GM12878 (cell line): ENCODE results near the gene CCDC28B. TPM values are rescaled to one million over a fixed set of nuclear protein-coding genes. Genes with fewer than 3 reads are reported as not detected.

Experiments
- BACH1 ChIP-seq: fragments of 450-650 bp; IDR thresholded peaks from 2 replicates; pipeline ENCODE4 v1.6.1; 2017; ENCODE audit warnings: mild to moderate bottlenecking, borderline replicate concordance
- BHLHE40 ChIP-seq, 2 experiments: fragments of 450-650 bp in 1 of 2; IDR thresholded peaks; 2 replicates each; pipeline ENCODE4 v1.6.1; 2011 to 2017; ENCODE audit warnings: low read depth in 2 of 2, borderline replicate concordance in 1 of 2, improper control_type of control experiment in 1 of 2, low read length in 1 of 2, mild to moderate bottlenecking in 1 of 2
- CBX3 ChIP-seq: fragments of 200-600 bp; sonication (generic); IDR thresholded peaks from 2 replicates; pipeline ENCODE4 v1.6.1; 2016; ENCODE audit warnings: low read depth, borderline replicate concordance
- FOXM1 ChIP-seq: IDR thresholded peaks from 2 replicates; pipeline ENCODE4 v1.6.1; 2012; ENCODE audit warnings: low read depth, mild to moderate bottlenecking, inconsistent platforms, low read length, moderate library complexity
- HDGF ChIP-seq: fragments of 450-650 bp; IDR thresholded peaks from 2 replicates; pipeline ENCODE4 v1.6.1; 2016; ENCODE audit warnings: antibody characterized with exemption
- LARP7 ChIP-seq: fragments of 450-650 bp; IDR thresholded peaks from 2 replicates; pipeline ENCODE4 v1.6.1; 2017; ENCODE audit warnings: mild to moderate bottlenecking
- MEF2B ChIP-seq: fragments of 450-650 bp; IDR thresholded peaks from 2 replicates; pipeline ENCODE4 v1.6.1; 2018; ENCODE audit warnings: mild to moderate bottlenecking, moderate library complexity; ENCODE audit not compliant: partially characterized antibody, poor library complexity, severe bottlenecking
- NFYA ChIP-seq: IDR thresholded peaks from 2 replicates; pipeline ENCODE4 v1.6.1; 2011; ENCODE audit warnings: low read depth, mild to moderate bottlenecking, low read length, improper control_type of control experiment, borderline replicate concordance
- NR2F1 ChIP-seq: fragments of 450-650 bp; conservative IDR thresholded peaks from 2 replicates; pipeline ENCODE4 v1.6.1; 2017; ENCODE audit warnings: mild to moderate bottlenecking
- NRF1 ChIP-seq: conservative IDR thresholded peaks from 2 replicates; pipeline ENCODE4 v1.6.1; 2011; ENCODE audit warnings: mild to moderate bottlenecking, low read depth, low read length, improper control_type of control experiment
- PAX5 ChIP-seq: IDR thresholded peaks from 2 replicates; pipeline ENCODE4 v1.6.1; 2011; ENCODE audit warnings: low read depth, low read length, borderline replicate concordance
- PML ChIP-seq: IDR thresholded peaks from 2 replicates; pipeline ENCODE4 v1.6.1; 2012; ENCODE audit warnings: low read length, inconsistent platforms
- POU2F2 ChIP-seq: IDR thresholded peaks from 3 replicates; pipeline ENCODE4 v1.6.1; 2011; ENCODE audit warnings: low read depth, mild to moderate bottlenecking, low read length, borderline replicate concordance
- SMAD1 ChIP-seq: fragments of 450-650 bp; IDR thresholded peaks from 2 replicates; pipeline ENCODE4 v1.6.1; 2018; ENCODE audit warnings: mild to moderate bottlenecking, low read depth; ENCODE audit not compliant: partially characterized antibody
- SUPT20H ChIP-seq: IDR thresholded peaks from 2 replicates; pipeline ENCODE4 v1.6.1; 2011; ENCODE audit warnings: low read depth, mild to moderate bottlenecking, low read length, moderate library complexity, borderline replicate concordance; ENCODE audit not compliant: control insufficient read depth
- WRNIP1 ChIP-seq: IDR thresholded peaks from 2 replicates; pipeline ENCODE4 v1.6.1; 2011; ENCODE audit warnings: low read depth, low read length, improper control_type of control experiment, borderline replicate concordance
- YBX1 ChIP-seq: fragments of 450-650 bp; IDR thresholded peaks from 2 replicates; pipeline ENCODE4 v1.6.1; 2016; ENCODE audit warnings: antibody characterized with exemption
- ZNF207 ChIP-seq: fragments of 450-650 bp; IDR thresholded peaks from 2 replicates; pipeline ENCODE4 v1.6.1; 2014; ENCODE audit warnings: antibody characterized with exemption, mild to moderate bottlenecking, borderline replicate concordance
- ZNF24 ChIP-seq: fragments of 450-650 bp; IDR thresholded peaks from 2 replicates; pipeline ENCODE4 v1.6.1; 2017; ENCODE audit warnings: antibody characterized with exemption, mild to moderate bottlenecking
- polyA plus RNA-seq, 11 experiments: library from polyadenylated mRNA; depleted of rRNA in 4 of 11; unstranded in 6 of 11; stranded (reverse) in 5 of 11; fragments of >200 nt; fragmentation: Nextera tagmentation in 4 of 11; fragmentation: Illumina TruSeq in 1 of 11; extraction: Ambion mirVana in 4 of 11; extraction: Trizol in 1 of 11; gene quantifications; 1 replicate in 1 of 11; 2 replicates in 10 of 11; pipeline versions ENCODE4 v1.2.1 to v1.2.3, GENCODE V29; 2011 to 2016; ENCODE audit warnings: inconsistent platforms in 2 of 11, missing spikeins in 2 of 11, low read depth in 1 of 11
- total RNA-seq, 4 experiments: library from RNA; depleted of rRNA in 3 of 4; stranded (reverse); fragments of >200 nt in 3 of 4; fragmentation: Illumina TruSeq in 1 of 4; extraction: Trizol in 1 of 4; gene quantifications; 2 replicates each; pipeline versions ENCODE4 v1.2.1 to v1.2.3, GENCODE V29; 2013 to 2021
- TF ChIP-seq, protein P1 (sequence below): fragments of 450-650 bp; IDR thresholded peaks from 2 replicates; pipeline ENCODE4 v1.6.1; 2016; ENCODE audit warnings: mild to moderate bottlenecking
- TF ChIP-seq, protein P2 (sequence below): fragments of 450-650 bp; IDR thresholded peaks from 2 replicates; pipeline ENCODE4 v1.6.1; 2016; ENCODE audit warnings: mild to moderate bottlenecking
- TF ChIP-seq, protein P3 (sequence below): IDR thresholded peaks from 2 replicates; pipeline ENCODE4 v1.6.1; 2011; ENCODE audit warnings: borderline replicate concordance, low read depth, mild to moderate bottlenecking, moderate library complexity, mixed read lengths, low read length; ENCODE audit not compliant: insufficient read depth; ENCODE audit errors: extremely low read length
- TF ChIP-seq, protein P4 (sequence below): IDR thresholded peaks from 2 replicates; pipeline ENCODE4 v1.6.1; 2011; ENCODE audit warnings: borderline replicate concordance, low read depth, mild to moderate bottlenecking, moderate library complexity, low read length; ENCODE audit not compliant: insufficient read depth, poor library complexity, severe bottlenecking

The CCDC28B gene
- total and polyA plus RNA-seq, 10 of the 15 experiments (the other 5 are each of a cell fraction or from before 2014, with no cell fraction given), result 10.5 to 135 (median 90.6) TPM

DNA sequence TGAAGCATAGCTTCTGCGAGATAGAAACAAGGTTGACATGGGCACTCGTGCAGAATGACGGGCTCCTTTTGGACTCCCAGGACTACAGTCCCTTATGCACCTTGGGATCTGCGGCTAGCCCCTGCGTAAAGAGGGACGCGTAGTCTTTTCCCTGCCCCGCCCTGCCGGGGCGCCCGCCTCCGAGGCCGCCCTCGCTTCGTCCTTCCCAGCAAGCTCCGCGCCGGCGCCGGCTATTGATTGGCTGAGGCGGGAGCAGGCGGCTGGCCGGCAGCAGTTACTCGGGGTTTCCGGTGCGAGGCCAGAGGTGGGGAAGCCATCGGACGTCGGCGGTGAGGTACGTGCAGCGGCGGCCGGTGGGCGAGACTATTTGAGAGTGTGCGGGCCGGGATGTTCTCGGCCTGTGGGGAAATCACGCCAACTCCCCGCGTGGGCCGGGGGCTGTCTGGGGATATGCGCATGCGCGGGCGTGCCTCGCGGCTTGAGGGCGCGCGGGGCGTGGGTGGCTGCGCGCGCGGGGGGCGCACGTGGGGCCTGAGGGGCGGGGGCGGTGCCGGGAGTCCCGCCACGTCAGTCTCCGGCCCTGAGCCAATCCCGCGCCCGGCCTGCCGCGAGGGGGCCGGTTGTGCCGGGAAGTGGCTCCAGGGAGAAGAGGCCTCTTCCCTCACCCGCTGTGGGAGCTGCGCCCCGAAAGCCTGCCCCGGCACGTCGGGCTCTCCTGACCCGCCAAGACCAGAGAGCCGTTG lies 20.8 kb upstream of the CCDC28B start, which contains the start of gene TXLNA (continued):
- TF ChIP-seq SMAD1 (no peak), POU2F2 (peak; percentile 77; the same call in 1 of the 3 replicates), PML (peak; percentile 97), LARP7 (no peak; the same call in none of the 2 replicates), MEF2B (peak; percentile 44), HDGF (0 out of 2 replicates have a peak, but pooled peaks have one; percentile 67), NR2F1 (peak; percentile 89), NRF1 (peak; percentile 51), BHLHE40 (IDR thresholded peaks at IDR 0.05; ENCODE audit: borderline replicate concordance in 1 of 2, low read depth in 2 of 2, low read length in 1 of 2) (peak; percentile 89 to 96; a peak in 3 of 4 replicates), SUPT20H (no peak), CBX3 (no peak), WRNIP1 (no peak), BACH1 (peak; percentile 99), YBX1 (no peak), ZNF24 (peak; percentile 30; the same call in 1 of the 2 replicates), PAX5 (0 out of 2 replicates have a peak, but pooled peaks have one; percentile 4), FOXM1 (no peak), ZNF207 (peak; percentile 35; the same call in 1 of the 2 replicates), NFYA (no peak)
- TF ChIP-seq, protein P1, sequence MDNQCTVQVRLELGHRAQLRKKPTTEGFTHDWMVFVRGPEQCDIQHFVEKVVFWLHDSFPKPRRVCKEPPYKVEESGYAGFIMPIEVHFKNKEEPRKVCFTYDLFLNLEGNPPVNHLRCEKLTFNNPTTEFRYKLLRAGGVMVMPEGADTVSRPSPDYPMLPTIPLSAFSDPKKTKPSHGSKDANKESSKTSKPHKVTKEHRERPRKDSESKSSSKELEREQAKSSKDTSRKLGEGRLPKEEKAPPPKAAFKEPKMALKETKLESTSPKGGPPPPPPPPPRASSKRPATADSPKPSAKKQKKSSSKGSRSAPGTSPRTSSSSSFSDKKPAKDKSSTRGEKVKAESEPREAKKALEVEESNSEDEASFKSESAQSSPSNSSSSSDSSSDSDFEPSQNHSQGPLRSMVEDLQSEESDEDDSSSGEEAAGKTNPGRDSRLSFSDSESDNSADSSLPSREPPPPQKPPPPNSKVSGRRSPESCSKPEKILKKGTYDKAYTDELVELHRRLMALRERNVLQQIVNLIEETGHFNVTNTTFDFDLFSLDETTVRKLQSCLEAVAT, result peak; percentile 7; the same call in 1 of the 2 replicates
- TF ChIP-seq, protein P2, sequence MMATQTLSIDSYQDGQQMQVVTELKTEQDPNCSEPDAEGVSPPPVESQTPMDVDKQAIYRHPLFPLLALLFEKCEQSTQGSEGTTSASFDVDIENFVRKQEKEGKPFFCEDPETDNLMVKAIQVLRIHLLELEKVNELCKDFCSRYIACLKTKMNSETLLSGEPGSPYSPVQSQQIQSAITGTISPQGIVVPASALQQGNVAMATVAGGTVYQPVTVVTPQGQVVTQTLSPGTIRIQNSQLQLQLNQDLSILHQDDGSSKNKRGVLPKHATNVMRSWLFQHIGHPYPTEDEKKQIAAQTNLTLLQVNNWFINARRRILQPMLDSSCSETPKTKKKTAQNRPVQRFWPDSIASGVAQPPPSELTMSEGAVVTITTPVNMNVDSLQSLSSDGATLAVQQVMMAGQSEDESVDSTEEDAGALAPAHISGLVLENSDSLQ, result peak; percentile 91
- TF ChIP-seq, protein P3, sequence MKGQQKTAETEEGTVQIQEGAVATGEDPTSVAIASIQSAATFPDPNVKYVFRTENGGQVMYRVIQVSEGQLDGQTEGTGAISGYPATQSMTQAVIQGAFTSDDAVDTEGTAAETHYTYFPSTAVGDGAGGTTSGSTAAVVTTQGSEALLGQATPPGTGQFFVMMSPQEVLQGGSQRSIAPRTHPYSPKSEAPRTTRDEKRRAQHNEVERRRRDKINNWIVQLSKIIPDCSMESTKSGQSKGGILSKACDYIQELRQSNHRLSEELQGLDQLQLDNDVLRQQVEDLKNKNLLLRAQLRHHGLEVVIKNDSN, result peak; percentile 77
- TF ChIP-seq, protein P4, sequence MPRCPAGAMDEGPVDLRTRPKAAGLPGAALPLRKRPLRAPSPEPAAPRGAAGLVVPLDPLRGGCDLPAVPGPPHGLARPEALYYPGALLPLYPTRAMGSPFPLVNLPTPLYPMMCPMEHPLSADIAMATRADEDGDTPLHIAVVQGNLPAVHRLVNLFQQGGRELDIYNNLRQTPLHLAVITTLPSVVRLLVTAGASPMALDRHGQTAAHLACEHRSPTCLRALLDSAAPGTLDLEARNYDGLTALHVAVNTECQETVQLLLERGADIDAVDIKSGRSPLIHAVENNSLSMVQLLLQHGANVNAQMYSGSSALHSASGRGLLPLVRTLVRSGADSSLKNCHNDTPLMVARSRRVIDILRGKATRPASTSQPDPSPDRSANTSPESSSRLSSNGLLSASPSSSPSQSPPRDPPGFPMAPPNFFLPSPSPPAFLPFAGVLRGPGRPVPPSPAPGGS, result no peak
